ENCODE results near the gene TMEM266. TPM values are rescaled to one million over a fixed set of nuclear protein-coding genes. Genes with fewer than 3 reads are reported as not detected.

The TMEM266 gene
- total and polyA plus RNA-seq, 2 donors, result 0.11 to 0.16 TPM

DNA sequence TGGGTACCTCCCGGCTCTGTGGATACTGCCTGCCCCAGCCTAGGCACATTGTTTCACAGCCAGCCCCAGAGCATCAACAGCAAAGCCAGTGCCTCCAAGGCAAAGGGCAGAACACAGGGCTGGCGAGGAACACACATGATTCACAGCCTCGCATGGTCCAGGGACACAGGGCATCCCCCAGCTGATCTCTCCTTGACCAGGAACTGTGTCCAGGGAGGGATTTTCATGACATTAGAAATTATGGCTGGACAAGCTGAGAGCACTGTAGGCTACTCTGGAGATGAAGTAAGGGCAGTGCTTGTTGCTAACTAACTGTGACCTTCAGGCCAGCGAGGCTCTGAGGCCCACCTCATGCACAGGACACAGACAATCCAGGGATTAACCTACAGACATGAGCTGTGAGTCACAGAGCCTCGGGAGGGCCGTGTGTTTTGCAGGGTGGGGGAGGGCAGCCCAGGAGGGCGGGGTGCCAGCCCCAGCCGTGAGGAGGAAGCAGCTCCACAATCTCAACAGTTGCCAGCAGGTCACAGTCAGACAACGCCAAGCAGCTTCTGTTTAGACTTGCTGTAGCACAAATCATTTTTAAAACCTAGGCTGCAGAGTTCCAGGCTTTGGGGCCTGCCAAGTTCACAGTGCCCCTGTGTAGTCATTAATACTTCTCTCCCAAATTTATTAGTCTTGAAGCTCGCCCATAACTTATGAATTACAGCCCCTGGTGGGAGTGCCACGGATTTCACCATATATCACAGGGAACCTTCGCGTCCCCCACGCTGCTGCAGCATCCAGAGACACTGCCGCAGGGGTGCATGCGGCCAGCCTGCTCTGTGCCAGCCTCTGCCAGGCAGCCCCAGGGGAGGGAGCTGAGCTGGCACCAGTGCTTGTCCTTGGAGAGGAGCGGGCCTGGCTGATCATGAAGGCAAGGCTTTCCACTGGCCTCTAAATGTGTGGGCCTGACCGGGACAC lies 136.8 kb downstream of the TMEM266 start:
- WGBS, result 34% methylated on average over 18 of the region's 18 CpGs
- Histone ChIP-seq H3K4me1 (ENCODE audit: insufficient read depth) (peaks cover 1% of the 10 kb centered on the region), H3K4me3 (ENCODE audit: low read depth, low read length) (no peak overlapping the region), H3K27ac (ENCODE audit: low read depth) (peak overlapping the region; percentile 38), H3K36me3 (ENCODE audit: insufficient read depth) (no peaks in the 10 kb centered on the region)
- peak; percentile 59 for DNase-seq (ENCODE audit: extremely low spot score)

- Histone ChIP-seq H3K4me3 (ENCODE audit: low read depth, low read length) (no peak overlapping the region), H3K36me3 (ENCODE audit: insufficient read depth) (no peaks in the 10 kb centered on the region), H3K4me1 (ENCODE audit: insufficient read depth) (peaks cover 1% of the 10 kb centered on the region), H3K27ac (ENCODE audit: low read depth) (no peak overlapping the region)
- WGBS, result 91% methylated on average over 8 of the region's 8 CpGs
- no peak for DNase-seq (ENCODE audit: extremely low spot score)
These were observed 138.1 kb downstream of the TMEM266 start for GRCh38 chr15:76197703-76198455.

- Histone ChIP-seq H3K27ac (ENCODE audit: low read depth) (no peak overlapping the region), H3K4me1 (ENCODE audit: insufficient read depth) (peaks cover 1% of the 10 kb centered on the region), H3K4me3 (ENCODE audit: low read depth, low read length) (no peak overlapping the region), H3K36me3 (ENCODE audit: insufficient read depth) (no peaks in the 10 kb centered on the region)
- 96% methylated on average over 6 of the region's 6 CpGs for WGBS
- no peak for DNase-seq (ENCODE audit: extremely low spot score)
These were observed 138.8 kb downstream of the TMEM266 start for GRCh38 chr15:76198456-76199105.

GRCh38 chr15:76199106-76200082 lies 139.6 kb downstream of the TMEM266 start:
- no peak for DNase-seq (ENCODE audit: extremely low spot score)
- Histone ChIP-seq H3K4me3 (ENCODE audit: low read depth, low read length) (no peak overlapping the region), H3K4me1 (ENCODE audit: insufficient read depth) (peaks cover 1% of the 10 kb centered on the region), H3K27ac (ENCODE audit: low read depth) (no peak overlapping the region), H3K36me3 (ENCODE audit: insufficient read depth) (no peaks in the 10 kb centered on the region)
- WGBS, result 67% methylated on average over 19 of the region's 19 CpGs

DNA sequence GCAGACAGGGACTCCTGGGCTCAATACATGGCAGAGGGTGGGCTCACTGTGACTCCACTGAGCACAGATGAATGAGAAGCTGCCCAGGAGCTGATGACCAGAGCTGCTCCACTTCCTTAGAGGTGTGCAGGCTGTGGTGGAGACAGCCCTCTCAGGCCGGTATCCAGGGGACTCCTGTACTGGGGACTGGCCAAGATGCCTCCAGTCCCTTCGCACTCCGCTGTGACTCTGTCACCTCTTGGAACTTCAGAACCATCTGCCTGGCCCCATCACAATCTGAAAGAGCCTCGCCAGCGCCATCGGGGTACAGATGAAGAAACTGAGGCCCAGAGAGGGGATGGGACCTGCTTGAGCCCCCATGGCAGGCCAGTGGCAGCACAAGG lies 140.3 kb downstream of the TMEM266 start:
- no peak overlapping the region for H3K4me3 ChIP-seq (ENCODE audit: low read depth, low read length)
- no peaks in the 10 kb centered on the region for H3K36me3 ChIP-seq (ENCODE audit: insufficient read depth)
- 98% methylated on average over 6 of the region's 6 CpGs for WGBS
- H3K27ac ChIP-seq (ENCODE audit: low read depth), result no peak overlapping the region
- H3K4me1 ChIP-seq (ENCODE audit: insufficient read depth), result peaks cover 1% of the 10 kb centered on the region
- DNase-seq (ENCODE audit: extremely low spot score), result no peak

DNA sequence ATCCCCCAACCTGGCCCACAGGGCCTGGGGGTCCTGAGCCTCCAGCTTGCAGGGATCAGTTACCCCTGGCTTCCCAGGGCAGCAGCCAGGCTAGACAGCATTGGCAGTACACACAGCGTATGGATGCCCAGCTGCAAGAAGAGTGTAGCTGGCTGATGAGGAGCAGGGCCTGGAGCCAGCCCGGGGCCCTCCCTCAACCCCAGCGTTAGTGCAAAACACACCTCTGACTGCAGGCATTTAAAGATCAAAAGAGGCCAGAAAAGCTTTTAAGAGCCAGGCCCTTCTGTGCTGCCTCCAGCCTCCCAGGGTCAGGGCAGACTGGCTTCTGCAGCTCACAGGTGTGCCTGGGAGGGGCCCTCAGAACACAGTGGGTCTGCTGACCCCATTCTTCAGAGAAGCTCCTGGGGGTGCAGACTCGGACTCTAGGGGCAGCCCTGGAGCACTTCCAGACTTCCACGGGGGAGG lies 140.9 kb downstream of the TMEM266 start:
- WGBS, result 61% methylated on average over 5 of the region's 5 CpGs
- Histone ChIP-seq H3K36me3 (ENCODE audit: insufficient read depth) (no peaks in the 10 kb centered on the region), H3K4me1 (ENCODE audit: insufficient read depth) (peaks cover 1% of the 10 kb centered on the region), H3K4me3 (ENCODE audit: low read depth, low read length) (no peak overlapping the region), H3K27ac (ENCODE audit: low read depth) (no peak overlapping the region)
- no peak for DNase-seq (ENCODE audit: extremely low spot score)

DNA sequence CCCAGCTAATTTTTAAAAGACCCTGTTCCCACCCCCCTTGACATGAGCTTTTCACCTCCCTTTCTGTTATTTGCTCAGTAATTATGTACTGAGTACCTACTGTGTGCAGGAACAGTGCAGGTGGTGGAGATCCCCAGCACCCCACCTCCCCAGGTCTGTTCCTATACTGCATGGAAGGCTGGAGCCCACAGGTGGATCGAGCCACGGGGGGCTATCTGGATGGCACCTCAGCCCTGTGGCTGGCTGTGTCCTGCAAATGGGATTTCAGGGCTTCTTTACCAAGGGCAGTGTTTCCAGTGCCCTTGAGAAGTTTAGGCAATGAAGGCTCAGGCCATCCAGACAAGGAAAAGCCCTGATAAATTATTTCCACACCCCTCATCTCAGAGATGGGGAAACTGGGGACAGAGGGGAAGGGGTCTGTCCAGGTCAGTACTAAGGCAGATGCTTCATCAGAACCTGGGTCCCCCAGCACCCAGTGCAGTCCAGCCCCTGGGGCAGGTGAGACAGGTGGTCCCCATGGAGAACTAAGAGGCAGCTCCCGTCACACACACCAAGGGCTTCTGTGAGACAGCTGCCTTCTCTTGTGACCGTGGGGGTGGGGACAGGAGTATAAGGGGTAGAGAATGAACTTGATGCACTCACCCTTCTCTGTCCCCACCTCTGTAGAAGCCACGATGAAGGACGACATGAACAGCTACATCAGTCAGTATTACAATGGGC lies 141.9 kb downstream of the TMEM266 start:
- Histone ChIP-seq H3K4me1 (ENCODE audit: insufficient read depth) (peaks cover 1% of the 10 kb centered on the region), H3K36me3 (ENCODE audit: insufficient read depth) (no peaks in the 10 kb centered on the region), H3K27ac (ENCODE audit: low read depth) (no peak overlapping the region), H3K4me3 (ENCODE audit: low read depth, low read length) (no peak overlapping the region)
- no peak for DNase-seq (ENCODE audit: extremely low spot score)
- WGBS, result 91% methylated on average over 6 of the region's 6 CpGs

DNA sequence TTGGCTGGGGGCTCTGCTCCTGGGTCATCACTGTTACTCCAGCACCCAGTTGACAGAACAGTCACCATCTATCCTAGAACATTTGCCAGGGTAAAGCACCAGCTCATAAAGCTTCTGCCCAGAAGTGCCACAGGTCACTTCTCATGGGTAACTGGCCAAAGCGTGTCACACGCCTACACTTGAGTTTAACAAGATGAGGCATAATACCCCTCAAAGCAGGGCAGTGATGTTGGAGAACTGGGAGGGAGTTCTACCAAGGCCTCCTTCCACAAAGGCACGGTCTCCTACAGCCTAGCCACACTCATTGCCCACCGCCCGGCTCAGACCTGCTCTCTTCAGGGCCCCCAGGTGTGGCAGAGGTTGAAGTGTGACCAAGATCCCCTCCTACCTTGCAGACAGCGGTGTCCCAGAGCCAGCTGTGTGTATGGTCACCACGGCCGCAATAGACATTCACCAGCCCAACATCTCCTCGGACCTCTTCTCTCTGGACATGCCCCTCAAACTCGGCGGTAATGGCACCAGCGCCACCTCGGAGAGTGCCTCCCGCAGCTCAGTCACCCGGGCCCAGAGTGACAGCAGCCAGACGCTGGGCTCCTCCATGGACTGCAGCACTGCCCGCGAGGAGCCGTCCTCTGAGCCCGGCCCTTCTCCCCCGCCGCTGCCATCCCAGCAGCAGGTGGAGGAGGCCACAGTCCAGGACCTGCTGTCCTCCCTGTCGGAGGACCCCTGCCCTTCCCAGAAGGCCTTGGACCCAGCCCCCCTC lies 143.7 kb downstream of the TMEM266 start:
- H3K36me3 ChIP-seq (ENCODE audit: insufficient read depth), result no peaks in the 10 kb centered on the region
- WGBS, result 92% methylated on average over 23 of the region's 23 CpGs

GRCh38 chr15:76204109-76204845 lies 144.5 kb downstream of the TMEM266 start:
- Histone ChIP-seq H3K27ac (ENCODE audit: low read depth) (no peak overlapping the region), H3K4me3 (ENCODE audit: low read depth, low read length) (no peak overlapping the region), H3K36me3 (ENCODE audit: insufficient read depth) (no peaks in the 10 kb centered on the region), H3K4me1 (ENCODE audit: insufficient read depth) (no peaks in the 10 kb centered on the region)
- WGBS, result 84% methylated on average over 18 of the region's 18 CpGs
- no peak for DNase-seq (ENCODE audit: extremely low spot score)

More for the DNA sequence above, 143.7 kb downstream of the TMEM266 start:
- DNase-seq (ENCODE audit: extremely low spot score), result no peak
- Histone ChIP-seq H3K4me3 (ENCODE audit: low read depth, low read length) (no peak overlapping the region), H3K27ac (ENCODE audit: low read depth) (no peak overlapping the region), H3K4me1 (ENCODE audit: insufficient read depth) (no peaks in the 10 kb centered on the region)

DNA sequence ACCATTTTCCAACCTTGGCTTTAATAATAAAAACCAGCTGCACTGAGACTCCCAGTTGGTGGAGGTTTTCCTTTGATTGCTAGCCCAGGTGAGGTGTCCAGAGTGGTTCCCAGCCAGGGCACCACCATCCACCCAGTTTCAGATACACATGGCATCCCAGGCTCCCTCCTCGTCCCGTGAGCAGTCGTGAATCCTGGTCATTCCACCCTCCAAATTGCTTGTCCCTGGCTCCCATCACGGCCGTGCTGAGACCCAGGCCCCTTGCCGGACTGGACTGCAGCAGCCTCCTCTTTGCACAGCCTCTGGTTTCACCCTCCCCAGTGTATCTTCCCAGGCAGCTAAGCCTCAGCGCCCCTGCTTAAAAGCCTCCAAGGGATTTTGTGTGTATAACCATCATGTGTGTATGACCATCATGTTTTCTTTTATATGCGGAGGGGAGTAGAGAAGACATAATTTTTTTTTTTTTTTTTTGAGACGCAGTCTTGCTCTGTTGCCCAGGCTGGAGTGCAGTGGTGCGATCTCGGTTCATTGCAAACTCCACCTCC lies 145.2 kb downstream of the TMEM266 start:
- no peak overlapping the region for H3K27ac ChIP-seq (ENCODE audit: low read depth)
- no peaks in the 10 kb centered on the region for H3K4me1 ChIP-seq (ENCODE audit: insufficient read depth)
- H3K4me3 ChIP-seq (ENCODE audit: low read depth, low read length), result no peak overlapping the region
- DNase-seq (ENCODE audit: extremely low spot score), result no peak
- 93% methylated on average over 11 of the region's 11 CpGs for WGBS
- no peaks in the 10 kb centered on the region for H3K36me3 ChIP-seq (ENCODE audit: insufficient read depth)

Measured in urinary bladder (tissue), 4 donors.